ENCODE data around the gene ADCY7.

DNA sequence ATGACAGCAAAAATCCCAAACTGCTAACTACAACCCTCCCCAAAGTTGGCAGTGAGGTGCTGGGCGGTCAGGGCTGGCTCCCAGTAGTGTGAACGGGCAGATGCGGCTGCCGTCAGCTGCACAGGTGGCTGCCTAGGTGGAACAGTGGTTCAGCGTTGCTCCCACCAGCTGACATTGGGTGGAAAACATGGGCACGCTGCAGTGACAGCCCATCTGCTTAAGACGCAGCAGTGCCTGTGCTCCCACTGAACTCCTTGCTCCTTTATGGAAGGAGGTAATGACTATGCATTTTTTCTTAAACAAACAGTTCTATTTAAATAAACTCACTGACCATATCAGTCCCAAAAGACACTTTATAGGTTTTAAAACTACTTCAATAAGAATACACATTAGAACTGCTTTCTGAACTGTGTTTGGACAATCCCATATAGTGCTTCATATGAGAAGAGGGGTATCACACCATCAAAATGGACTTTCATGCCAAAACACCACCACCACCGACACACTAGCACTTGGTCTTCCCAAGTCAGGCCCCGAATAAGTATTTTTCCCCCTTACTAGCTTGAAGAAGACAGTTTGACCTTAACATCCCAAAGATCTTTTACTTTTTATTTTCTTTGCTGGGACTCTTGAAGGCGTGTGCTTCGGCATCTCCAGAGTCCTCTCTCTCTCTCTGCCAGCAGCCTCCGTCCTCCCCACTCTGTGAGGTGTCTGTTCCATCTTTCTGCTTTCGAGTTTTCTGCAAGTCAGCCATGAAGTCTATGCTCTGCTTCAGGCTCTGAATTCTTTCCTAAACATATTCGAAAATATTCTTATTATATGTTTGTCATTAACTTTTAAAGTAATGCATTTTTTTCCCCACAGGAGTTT, 68.0 kb downstream of the ADCY7 start:
- TF ChIP-seq ESRRG (CRISPR knock-in tag; IDR thresholded peaks at IDR 0.05) (no peak), PPARA (CRISPR knock-in tag; IDR thresholded peaks at IDR 0.05; ENCODE audit: borderline replicate concordance) (no peak), ZFP30 (CRISPR knock-in tag; IDR thresholded peaks at IDR 0.05) (no peak), GLIS3 (CRISPR knock-in tag; IDR thresholded peaks at IDR 0.05) (no peak), RARB (CRISPR knock-in tag; IDR thresholded peaks at IDR 0.05) (no peak), ZNF8 (CRISPR knock-in tag; IDR thresholded peaks at IDR 0.05) (no peak), TCF4 (CRISPR knock-in tag; IDR thresholded peaks at IDR 0.05; ENCODE audit: borderline replicate concordance) (no peak)
- TF ChIP-seq, protein P1, sequence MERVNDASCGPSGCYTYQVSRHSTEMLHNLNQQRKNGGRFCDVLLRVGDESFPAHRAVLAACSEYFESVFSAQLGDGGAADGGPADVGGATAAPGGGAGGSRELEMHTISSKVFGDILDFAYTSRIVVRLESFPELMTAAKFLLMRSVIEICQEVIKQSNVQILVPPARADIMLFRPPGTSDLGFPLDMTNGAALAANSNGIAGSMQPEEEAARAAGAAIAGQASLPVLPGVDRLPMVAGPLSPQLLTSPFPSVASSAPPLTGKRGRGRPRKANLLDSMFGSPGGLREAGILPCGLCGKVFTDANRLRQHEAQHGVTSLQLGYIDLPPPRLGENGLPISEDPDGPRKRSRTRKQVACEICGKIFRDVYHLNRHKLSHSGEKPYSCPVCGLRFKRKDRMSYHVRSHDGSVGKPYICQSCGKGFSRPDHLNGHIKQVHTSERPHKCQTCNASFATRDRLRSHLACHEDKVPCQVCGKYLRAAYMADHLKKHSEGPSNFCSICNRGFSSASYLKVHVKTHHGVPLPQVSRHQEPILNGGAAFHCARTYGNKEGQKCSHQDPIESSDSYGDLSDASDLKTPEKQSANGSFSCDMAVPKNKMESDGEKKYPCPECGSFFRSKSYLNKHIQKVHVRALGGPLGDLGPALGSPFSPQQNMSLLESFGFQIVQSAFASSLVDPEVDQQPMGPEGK (CRISPR knock-in tag; IDR thresholded peaks at IDR 0.05; ENCODE audit: borderline replicate concordance): no peak
- TF ChIP-seq, protein P2, sequence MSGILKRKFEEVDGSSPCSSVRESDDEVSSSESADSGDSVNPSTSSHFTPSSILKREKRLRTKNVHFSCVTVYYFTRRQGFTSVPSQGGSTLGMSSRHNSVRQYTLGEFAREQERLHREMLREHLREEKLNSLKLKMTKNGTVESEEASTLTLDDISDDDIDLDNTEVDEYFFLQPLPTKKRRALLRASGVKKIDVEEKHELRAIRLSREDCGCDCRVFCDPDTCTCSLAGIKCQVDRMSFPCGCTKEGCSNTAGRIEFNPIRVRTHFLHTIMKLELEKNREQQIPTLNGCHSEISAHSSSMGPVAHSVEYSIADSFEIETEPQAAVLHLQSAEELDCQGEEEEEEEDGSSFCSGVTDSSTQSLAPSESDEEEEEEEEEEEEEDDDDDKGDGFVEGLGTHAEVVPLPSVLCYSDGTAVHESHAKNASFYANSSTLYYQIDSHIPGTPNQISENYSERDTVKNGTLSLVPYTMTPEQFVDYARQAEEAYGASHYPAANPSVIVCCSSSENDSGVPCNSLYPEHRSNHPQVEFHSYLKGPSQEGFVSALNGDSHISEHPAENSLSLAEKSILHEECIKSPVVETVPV (CRISPR knock-in tag; IDR thresholded peaks at IDR 0.05): no peak

Data from SK-N-SH treated with all-trans-retinoic acid at 6 μM for 48 hours (cell line).